ENCODE results near the gene CADPS2. TPM values are rescaled to one million over a fixed set of nuclear protein-coding genes. Genes with fewer than 3 reads are reported as not detected.
A peak's percentile ranks its signal among the peaks of the same experiment; 100 is the strongest.

CADPS2 gene
- total and polyA plus RNA-seq, 4 donors, result 16.0 to 76.7 (median 27.7) TPM

DNA sequence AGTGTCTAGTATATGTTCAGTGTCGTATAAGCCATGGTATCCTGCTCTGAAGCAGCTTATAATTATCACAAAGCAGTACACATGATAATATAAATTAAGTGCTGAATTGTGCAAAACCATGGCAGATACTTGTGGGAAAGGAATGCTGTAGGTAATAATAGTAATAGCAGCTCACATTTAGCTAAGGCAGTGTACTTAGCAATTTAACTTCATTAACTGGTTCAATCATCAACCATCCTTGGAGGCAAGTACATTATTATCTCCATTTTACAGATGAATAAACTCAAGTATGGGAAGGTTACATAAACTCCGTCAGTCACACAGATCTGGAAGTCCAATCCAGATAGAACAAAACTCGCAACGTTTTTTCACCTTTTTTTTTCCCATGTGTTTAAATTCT lies 161.9 kb downstream of the CADPS2 start:
- H3K4me3 ChIP-seq, result no peak overlapping the region
- DNase-seq (no peak), ATAC-seq (ENCODE audit: insufficient read depth, low FRiP score) (no peak)
- no peak for TF ChIP-seq CTCF (IDR thresholded peaks at IDR 0.05; ENCODE audit: control extremely low read depth, extremely low read depth)
- H3K27me3 ChIP-seq (ENCODE audit: control insufficient read depth in 3 of 3, insufficient read depth in 3 of 3, low read length in 2 of 3), result no peaks in the 10 kb centered on the region
- peaks cover 0 to 11% (median 0%) of the 10 kb centered on the region in 5 donors for H3K4me1 ChIP-seq (ENCODE audit: control insufficient read depth in 5 of 5, insufficient read depth in 5 of 5, low read length in 5 of 5)
- no peak overlapping the region for H3K9ac ChIP-seq (ENCODE audit: insufficient read depth in 1 of 2, low read length in 2 of 2)
- 81 to 83% methylated on average over 4 of the region's 4 CpGs for WGBS, 2 donors
- no peaks in the 10 kb centered on the region for H3K9me3 ChIP-seq (ENCODE audit: control insufficient read depth in 4 of 4, insufficient read depth in 3 of 4, low read length in 3 of 4)
- H3K36me3 ChIP-seq (ENCODE audit: control insufficient read depth in 4 of 4, insufficient read depth in 4 of 4, low read length in 4 of 4), result no peaks in the 10 kb centered on the region
- H3K27ac ChIP-seq (ENCODE audit: low read depth in 1 of 2, low read length in 1 of 2), result no peak overlapping the region

GRCh38 chr7:122719010-122719578 lies 167.2 kb downstream of the CADPS2 start:
- Histone ChIP-seq H3K9ac (ENCODE audit: insufficient read depth in 1 of 2, low read length in 2 of 2) (no peak overlapping the region), H3K9me3 (ENCODE audit: control insufficient read depth in 4 of 4, insufficient read depth in 3 of 4, low read length in 3 of 4) (no peaks in the 10 kb centered on the region), H3K4me1 (ENCODE audit: control insufficient read depth in 5 of 5, insufficient read depth in 5 of 5, low read length in 5 of 5) (peaks cover 0 to 4% (median 0%) of the 10 kb centered on the region in 5 donors), H3K27ac (ENCODE audit: low read depth in 1 of 2, low read length in 1 of 2) (no peak overlapping the region), H3K27me3 (ENCODE audit: control insufficient read depth in 3 of 3, insufficient read depth in 3 of 3, low read length in 2 of 3) (no peaks in the 10 kb centered on the region), H3K36me3 (ENCODE audit: control insufficient read depth in 4 of 4, insufficient read depth in 4 of 4, low read length in 4 of 4) (no peaks in the 10 kb centered on the region), H3K4me3 (no peak overlapping the region)
- DNase-seq (no peak), ATAC-seq (ENCODE audit: insufficient read depth, low FRiP score) (no peak)
- no peak for TF ChIP-seq CTCF (IDR thresholded peaks at IDR 0.05; ENCODE audit: control extremely low read depth, extremely low read depth)
- WGBS, 2 donors, result 78 to 80% methylated on average over 4 of the region's 4 CpGs

DNA sequence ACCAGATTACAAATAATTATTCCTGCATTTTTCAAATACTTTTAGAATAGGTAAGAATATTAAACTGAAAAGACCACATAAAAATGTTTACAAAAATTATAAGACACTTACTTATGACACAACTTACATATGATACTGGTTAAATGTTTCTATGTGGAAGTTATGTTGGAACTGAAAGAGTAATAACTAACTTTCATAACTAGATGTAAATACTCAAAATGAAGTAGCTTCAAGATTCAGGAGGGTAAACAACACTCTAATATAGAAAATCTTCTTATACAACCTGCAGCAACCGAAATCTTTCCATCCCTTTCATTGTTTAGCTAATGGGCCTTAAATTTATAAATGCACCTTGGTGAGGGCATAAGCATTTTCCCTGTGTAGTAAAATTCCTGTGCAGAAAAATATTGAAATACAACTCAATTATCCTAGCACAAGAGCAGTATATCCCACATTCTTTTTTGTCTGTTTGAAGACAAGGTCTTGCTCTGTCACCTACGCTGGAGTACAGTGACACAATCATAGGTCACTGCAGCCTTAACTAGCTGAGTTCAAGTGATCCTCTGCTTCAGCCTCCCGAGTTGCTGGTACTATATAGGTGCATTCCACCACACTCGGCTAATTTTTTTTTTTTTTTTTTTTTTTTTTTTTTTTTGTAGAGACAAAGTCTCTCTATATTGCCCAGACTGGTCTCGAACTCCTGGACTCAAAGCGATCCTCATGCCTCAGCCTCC lies 168.7 kb downstream of the CADPS2 start:
- DNase-seq, result no peak
- Histone ChIP-seq H3K27ac (ENCODE audit: low read depth in 1 of 2, low read length in 1 of 2) (peak overlapping the region in 1 of 2 donors; percentile 40), H3K4me1 (ENCODE audit: control insufficient read depth in 5 of 5, insufficient read depth in 5 of 5, low read length in 5 of 5) (peaks cover 0 to 4% (median 0%) of the 10 kb centered on the region in 5 donors), H3K36me3 (ENCODE audit: control insufficient read depth in 4 of 4, insufficient read depth in 4 of 4, low read length in 4 of 4) (no peaks in the 10 kb centered on the region), H3K4me3 (no peak overlapping the region), H3K9ac (ENCODE audit: insufficient read depth in 1 of 2, low read length in 2 of 2) (no peak overlapping the region), H3K9me3 (ENCODE audit: control insufficient read depth in 4 of 4, insufficient read depth in 3 of 4, low read length in 3 of 4) (no peaks in the 10 kb centered on the region), H3K27me3 (ENCODE audit: control insufficient read depth in 3 of 3, insufficient read depth in 3 of 3, low read length in 2 of 3) (no peaks in the 10 kb centered on the region)
- no peak for TF ChIP-seq CTCF (IDR thresholded peaks at IDR 0.05; ENCODE audit: control extremely low read depth, extremely low read depth)
- WGBS, 2 donors, result 80 to 84% methylated on average over 6 of the region's 6 CpGs
- ATAC-seq (ENCODE audit: insufficient read depth, low FRiP score), result no peak

Data from lung (tissue), 12 donors.